ENCODE measurements around the gene C1QTNF8. TPM values are rescaled to one million over a fixed set of nuclear protein-coding genes. Genes with fewer than 3 reads are reported as not detected.

The C1QTNF8 gene
- total RNA-seq, 1 donor, result not detected

DNA sequence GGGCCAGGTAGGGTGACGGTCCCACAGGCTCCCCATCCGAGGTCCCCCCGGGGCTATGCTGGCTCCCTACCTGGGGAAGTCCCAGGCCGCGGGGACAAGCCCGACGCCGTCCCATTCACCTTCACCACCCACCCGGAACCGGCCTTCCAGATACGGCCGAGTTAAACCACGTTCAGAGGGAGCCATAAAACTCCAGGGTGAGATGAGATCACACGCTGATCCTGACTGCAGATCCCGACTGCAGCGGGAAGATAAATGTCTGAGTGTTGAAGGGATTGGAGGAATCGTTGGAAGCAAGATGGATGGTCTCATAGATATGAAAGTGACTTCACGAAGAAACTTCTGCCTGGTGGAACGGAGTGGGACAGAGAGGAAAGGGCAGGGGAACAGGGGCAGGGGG, 13.6 kb upstream of the C1QTNF8 start:
- no peak for DNase-seq (ENCODE audit: low read depth)
- H3K4me3 ChIP-seq (ENCODE audit: low read depth, low read length), result no peak overlapping the region
- TF ChIP-seq, protein P1, sequence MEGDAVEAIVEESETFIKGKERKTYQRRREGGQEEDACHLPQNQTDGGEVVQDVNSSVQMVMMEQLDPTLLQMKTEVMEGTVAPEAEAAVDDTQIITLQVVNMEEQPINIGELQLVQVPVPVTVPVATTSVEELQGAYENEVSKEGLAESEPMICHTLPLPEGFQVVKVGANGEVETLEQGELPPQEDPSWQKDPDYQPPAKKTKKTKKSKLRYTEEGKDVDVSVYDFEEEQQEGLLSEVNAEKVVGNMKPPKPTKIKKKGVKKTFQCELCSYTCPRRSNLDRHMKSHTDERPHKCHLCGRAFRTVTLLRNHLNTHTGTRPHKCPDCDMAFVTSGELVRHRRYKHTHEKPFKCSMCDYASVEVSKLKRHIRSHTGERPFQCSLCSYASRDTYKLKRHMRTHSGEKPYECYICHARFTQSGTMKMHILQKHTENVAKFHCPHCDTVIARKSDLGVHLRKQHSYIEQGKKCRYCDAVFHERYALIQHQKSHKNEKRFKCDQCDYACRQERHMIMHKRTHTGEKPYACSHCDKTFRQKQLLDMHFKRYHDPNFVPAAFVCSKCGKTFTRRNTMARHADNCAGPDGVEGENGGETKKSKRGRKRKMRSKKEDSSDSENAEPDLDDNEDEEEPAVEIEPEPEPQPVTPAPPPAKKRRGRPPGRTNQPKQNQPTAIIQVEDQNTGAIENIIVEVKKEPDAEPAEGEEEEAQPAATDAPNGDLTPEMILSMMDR (IDR thresholded peaks at IDR 0.05; ENCODE audit: insufficient read depth, low read length), result no peak

DNA sequence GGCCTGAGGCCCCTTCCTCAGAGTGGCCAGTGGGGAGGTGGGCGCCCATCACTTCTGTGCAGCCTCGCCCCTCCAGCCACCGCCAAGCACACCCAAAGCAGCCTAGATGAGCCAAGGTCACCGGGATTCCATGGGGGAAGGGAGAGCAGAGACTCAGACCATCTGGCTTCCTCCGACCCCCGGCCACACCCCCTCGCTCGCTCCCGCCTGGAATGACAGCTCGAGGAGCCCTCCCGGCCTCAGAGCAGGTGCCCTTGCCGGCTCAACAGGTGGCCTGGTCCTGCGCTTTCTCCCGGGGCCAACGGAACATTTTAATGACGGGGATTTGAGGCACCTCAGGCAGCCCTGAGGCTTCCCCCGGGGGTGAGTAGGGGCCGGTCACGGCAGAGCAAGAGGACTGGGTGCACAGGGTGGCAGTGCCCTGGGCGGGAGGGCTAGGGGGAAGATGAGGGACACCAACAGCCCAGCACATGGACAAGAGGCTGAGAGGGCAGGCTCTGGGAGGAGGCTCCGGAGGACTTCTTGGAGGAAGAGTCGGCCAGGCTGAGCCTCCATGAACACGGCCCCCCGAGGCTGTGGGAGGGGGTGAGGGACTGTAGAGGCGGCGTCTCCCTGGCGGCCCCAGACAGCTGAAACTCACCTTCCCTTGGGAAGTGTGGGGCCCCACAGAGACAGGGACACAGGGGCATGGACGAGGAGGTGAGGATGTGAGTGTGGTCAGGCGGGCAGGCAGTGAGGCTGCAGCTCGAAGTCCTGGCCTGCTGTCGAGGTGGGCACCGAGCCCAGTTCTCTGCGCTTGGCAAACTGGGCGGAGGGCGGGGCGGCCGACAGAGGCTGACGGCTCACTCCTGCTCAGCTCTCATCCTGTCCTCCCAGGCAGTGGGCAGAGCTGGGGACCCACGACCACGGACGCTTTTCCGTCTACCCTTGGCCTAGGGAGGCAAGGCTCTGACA, 12.5 kb upstream of the C1QTNF8 start:
- H3K4me3 ChIP-seq (ENCODE audit: low read depth, low read length), result no peak overlapping the region
- TF ChIP-seq, protein P1 (IDR thresholded peaks at IDR 0.05; ENCODE audit: insufficient read depth, low read length), result no peak
- DNase-seq (ENCODE audit: low read depth), result peak; percentile 34

DNA sequence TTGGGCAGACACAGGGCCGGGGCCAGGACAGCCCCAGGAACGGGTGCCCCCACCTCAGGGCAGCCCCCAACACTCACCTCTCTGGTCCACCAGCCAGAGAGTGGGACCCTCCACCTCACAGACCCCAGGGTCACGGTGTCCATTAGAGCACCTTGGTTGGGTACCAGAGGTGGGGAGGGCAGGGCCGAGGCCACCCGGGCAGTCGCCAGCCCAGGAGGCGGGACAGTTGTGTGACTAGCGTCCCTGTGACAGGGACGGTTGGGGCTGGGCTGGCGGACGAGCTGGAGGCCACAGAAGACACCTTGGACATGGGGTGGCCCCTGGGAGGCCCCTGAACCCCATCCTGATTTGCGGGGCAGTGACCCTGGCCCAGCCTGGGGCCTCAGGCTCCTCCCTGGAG, 11.7 kb upstream of the C1QTNF8 start:
- TF ChIP-seq, protein P1 (IDR thresholded peaks at IDR 0.05; ENCODE audit: insufficient read depth, low read length), result no peak
- DNase-seq (ENCODE audit: low read depth), result no peak
- H3K4me3 ChIP-seq (ENCODE audit: low read depth, low read length), result no peak overlapping the region

DNA sequence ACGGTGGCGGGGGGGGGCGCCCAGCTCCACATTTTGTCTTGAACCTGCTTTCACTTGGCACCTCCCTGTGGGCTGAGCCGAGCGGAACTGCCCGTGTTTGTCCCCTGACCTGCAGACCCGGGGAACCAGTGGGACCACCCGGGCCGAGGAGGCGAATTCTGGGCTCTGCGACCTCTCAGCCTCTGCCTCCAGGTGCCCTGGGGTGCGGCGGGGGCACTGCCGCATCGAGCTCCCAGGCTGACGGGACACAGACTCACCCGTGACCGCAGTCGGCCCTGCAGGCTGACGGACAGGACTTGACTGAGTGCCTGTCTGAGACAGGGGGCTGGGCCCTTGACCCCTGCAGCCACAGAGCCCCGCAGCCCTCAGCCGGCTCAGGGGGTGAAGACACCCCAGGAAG, 11.1 kb upstream of the C1QTNF8 start:
- TF ChIP-seq, protein P1 (IDR thresholded peaks at IDR 0.05; ENCODE audit: insufficient read depth, low read length), result no peak
- no peak overlapping the region for H3K4me3 ChIP-seq (ENCODE audit: low read depth, low read length)
- no peak for DNase-seq (ENCODE audit: low read depth)

DNA sequence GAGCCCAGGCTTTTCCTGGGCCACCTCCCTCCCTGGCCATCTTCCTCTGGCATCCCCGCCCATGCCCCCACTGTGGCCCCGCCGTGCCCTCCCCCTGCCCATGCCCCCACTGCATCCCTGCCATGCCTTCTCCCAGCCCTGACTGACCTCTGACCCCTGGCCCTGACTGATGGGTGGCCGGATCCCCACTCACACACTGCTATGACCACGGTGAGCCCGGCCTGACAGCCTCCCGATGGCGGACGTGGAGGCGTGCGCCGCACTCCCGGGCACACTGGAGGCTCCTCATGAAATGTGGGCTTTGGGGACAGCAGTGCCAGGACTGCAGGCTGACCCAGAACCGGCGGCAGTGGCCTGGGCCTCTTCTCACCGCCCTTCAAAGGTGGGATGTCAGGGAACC, 10.6 kb upstream of the C1QTNF8 start:
- H3K4me3 ChIP-seq (ENCODE audit: low read depth, low read length), result no peak overlapping the region
- TF ChIP-seq, protein P1 (IDR thresholded peaks at IDR 0.05; ENCODE audit: insufficient read depth, low read length), result no peak
- DNase-seq (ENCODE audit: low read depth), result no peak

DNA sequence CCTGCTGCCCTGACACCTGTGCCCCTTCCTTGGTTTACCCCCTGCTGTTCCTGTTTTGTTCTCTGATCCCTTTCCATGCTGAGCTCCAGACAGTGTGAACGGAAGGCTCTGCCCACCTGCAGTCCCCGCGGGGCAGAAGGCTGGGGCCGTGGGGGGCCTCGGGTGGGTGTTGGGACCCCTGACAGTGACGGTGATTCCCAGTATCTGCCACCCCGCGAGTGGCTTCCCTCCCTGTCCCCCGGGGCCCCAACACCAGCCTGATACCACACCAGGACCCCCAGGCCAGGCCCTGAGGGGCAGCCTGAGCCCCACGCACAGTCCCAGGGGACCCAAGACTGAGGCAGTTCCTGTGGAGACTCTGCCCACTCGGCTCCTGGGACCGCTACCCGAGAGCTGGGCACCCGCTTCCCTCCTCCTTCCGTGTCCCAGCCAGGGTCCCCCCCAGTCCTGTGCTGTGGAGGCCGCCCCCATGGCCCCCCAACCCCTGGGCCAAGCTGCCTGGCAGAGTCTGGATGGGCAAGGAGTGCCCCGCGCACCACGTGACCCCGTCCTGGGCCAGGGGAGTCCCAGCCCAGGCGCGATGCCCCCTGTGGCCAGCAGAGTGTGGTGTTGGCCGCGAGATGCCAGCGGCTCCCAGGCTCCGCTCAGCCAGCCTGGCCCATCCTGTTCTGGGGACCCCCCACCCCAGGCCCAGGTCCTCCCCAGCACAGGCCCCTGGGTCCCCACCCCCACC, 10.0 kb upstream of the C1QTNF8 start:
- DNase-seq (ENCODE audit: low read depth), result peak; percentile 34
- TF ChIP-seq, protein P1 (IDR thresholded peaks at IDR 0.05; ENCODE audit: insufficient read depth, low read length), result peak; percentile 90
- no peak overlapping the region for H3K4me3 ChIP-seq (ENCODE audit: low read depth, low read length)

Data from fibroblast of the aortic adventitia (primary cell).